ENCODE data around the gene SLC41A1. TPM values are rescaled to one million over a fixed set of nuclear protein-coding genes. Genes with fewer than 3 reads are reported as not detected.

The SLC41A1 gene
- total and polyA plus RNA-seq, 9 of the 15 experiments (the other 6 are each of a cell fraction or from before 2014, with no cell fraction given) = 4.1 to 29.3 (median 11.4) TPM

DNA sequence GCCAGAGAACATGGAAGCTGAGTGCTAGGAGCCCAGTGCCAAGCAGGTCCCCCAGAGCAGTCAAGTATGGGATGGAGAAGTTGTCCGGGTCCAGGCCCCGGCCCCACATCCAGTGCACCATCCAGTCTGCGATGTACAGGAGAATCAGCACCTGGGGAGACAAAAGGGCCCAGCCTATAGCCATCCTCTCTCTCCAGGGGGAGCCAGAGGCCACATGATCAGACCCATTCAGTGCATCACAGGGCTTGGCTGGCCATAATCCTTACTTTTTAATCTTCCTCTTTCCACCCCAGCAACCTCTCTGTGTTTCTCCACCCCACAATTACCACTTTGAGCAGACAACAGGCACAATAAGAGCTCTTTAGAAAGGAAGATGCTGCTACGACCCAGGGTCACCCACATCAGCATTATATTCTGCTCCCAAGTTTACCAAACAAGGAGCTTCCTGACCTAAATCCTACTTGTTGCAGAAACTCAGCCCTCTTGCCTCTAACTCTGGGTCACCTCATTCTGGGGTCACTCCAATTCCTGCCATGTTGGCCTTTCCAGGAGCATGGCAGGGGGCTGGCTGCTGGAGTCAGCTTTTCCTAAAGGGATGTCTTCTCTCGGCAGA lies 21.3 kb downstream of the SLC41A1 start (continued):
- TF ChIP-seq, protein P1, sequence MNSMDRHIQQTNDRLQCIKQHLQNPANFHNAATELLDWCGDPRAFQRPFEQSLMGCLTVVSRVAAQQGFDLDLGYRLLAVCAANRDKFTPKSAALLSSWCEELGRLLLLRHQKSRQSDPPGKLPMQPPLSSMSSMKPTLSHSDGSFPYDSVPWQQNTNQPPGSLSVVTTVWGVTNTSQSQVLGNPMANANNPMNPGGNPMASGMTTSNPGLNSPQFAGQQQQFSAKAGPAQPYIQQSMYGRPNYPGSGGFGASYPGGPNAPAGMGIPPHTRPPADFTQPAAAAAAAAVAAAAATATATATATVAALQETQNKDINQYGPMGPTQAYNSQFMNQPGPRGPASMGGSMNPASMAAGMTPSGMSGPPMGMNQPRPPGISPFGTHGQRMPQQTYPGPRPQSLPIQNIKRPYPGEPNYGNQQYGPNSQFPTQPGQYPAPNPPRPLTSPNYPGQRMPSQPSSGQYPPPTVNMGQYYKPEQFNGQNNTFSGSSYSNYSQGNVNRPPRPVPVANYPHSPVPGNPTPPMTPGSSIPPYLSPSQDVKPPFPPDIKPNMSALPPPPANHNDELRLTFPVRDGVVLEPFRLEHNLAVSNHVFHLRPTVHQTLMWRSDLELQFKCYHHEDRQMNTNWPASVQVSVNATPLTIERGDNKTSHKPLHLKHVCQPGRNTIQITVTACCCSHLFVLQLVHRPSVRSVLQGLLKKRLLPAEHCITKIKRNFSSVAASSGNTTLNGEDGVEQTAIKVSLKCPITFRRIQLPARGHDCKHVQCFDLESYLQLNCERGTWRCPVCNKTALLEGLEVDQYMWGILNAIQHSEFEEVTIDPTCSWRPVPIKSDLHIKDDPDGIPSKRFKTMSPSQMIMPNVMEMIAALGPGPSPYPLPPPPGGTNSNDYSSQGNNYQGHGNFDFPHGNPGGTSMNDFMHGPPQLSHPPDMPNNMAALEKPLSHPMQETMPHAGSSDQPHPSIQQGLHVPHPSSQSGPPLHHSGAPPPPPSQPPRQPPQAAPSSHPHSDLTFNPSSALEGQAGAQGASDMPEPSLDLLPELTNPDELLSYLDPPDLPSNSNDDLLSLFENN (IDR thresholded peaks at IDR 0.05; ENCODE audit: low read depth in 2 of 2, low read length in 2 of 2) = peak in 1 of 2 experiments; percentile 66; a peak in 1 of 4 replicates
- TF ChIP-seq NRF1 (conservative IDR thresholded peaks at IDR 0.05 in 1 of 2, IDR thresholded peaks at IDR 0.05 in 1 of 2) (no peak), NFIX (CRISPR knock-in tag; IDR thresholded peaks at IDR 0.05; ENCODE audit: low read depth) (0 out of 2 replicates have a peak, but pooled peaks have one; percentile 8), GABPB1 (CRISPR knock-in tag; IDR thresholded peaks at IDR 0.05) (no peak), ZBTB7A (IDR thresholded peaks at IDR 0.05; ENCODE audit: borderline replicate concordance, control insufficient read depth, low read depth, low read length) (no peak), ZNF232 (CRISPR knock-in tag; IDR thresholded peaks at IDR 0.05) (no peak), ZNF146 (CRISPR knock-in tag; IDR thresholded peaks at IDR 0.05; ENCODE audit: unreplicated experiment) (no peak), JUND (IDR thresholded peaks at IDR 0.05; ENCODE audit: borderline replicate concordance, low read depth, low read length) (peak; percentile 50), JUND (tag; IDR thresholded peaks at IDR 0.05; ENCODE audit: borderline replicate concordance, low read depth, low read length) (no peak), PHF20 (IDR thresholded peaks at IDR 0.05; ENCODE audit: partially characterized antibody) (no peak), MYNN (IDR thresholded peaks at IDR 0.05) (no peak), MYNN (CRISPR knock-in tag; IDR thresholded peaks at IDR 0.05) (no peak)
- TF ChIP-seq, protein P2, sequence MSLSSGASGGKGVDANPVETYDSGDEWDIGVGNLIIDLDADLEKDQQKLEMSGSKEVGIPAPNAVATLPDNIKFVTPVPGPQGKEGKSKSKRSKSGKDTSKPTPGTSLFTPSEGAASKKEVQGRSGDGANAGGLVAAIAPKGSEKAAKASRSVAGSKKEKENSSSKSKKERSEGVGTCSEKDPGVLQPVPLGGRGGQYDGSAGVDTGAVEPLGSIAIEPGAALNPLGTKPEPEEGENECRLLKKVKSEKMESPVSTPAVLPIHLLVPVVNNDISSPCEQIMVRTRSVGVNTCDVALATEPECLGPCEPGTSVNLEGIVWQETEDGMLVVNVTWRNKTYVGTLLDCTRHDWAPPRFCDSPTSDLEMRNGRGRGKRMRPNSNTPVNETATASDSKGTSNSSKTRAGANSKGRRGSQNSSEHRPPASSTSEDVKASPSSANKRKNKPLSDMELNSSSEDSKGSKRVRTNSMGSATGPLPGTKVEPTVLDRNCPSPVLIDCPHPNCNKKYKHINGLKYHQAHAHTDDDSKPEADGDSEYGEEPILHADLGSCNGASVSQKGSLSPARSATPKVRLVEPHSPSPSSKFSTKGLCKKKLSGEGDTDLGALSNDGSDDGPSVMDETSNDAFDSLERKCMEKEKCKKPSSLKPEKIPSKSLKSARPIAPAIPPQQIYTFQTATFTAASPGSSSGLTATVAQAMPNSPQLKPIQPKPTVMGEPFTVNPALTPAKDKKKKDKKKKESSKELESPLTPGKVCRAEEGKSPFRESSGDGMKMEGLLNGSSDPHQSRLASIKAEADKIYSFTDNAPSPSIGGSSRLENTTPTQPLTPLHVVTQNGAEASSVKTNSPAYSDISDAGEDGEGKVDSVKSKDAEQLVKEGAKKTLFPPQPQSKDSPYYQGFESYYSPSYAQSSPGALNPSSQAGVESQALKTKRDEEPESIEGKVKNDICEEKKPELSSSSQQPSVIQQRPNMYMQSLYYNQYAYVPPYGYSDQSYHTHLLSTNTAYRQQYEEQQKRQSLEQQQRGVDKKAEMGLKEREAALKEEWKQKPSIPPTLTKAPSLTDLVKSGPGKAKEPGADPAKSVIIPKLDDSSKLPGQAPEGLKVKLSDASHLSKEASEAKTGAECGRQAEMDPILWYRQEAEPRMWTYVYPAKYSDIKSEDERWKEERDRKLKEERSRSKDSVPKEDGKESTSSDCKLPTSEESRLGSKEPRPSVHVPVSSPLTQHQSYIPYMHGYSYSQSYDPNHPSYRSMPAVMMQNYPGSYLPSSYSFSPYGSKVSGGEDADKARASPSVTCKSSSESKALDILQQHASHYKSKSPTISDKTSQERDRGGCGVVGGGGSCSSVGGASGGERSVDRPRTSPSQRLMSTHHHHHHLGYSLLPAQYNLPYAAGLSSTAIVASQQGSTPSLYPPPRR (CRISPR knock-in tag; IDR thresholded peaks at IDR 0.05; ENCODE audit: borderline replicate concordance) = no peak
- TF ChIP-seq, protein P3, sequence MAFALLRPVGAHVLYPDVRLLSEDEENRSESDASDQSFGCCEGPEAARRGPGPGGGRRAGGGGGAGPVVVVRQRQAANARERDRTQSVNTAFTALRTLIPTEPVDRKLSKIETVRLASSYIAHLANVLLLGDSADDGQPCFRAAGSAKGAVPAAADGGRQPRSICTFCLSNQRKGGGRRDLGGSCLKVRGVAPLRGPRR (CRISPR knock-in tag; IDR thresholded peaks at IDR 0.05) = no peak
- TF ChIP-seq, protein P4, sequence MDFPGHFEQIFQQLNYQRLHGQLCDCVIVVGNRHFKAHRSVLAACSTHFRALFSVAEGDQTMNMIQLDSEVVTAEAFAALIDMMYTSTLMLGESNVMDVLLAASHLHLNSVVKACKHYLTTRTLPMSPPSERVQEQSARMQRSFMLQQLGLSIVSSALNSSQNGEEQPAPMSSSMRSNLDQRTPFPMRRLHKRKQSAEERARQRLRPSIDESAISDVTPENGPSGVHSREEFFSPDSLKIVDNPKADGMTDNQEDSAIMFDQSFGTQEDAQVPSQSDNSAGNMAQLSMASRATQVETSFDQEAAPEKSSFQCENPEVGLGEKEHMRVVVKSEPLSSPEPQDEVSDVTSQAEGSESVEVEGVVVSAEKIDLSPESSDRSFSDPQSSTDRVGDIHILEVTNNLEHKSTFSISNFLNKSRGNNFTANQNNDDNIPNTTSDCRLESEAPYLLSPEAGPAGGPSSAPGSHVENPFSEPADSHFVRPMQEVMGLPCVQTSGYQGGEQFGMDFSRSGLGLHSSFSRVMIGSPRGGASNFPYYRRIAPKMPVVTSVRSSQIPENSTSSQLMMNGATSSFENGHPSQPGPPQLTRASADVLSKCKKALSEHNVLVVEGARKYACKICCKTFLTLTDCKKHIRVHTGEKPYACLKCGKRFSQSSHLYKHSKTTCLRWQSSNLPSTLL (IDR thresholded peaks at IDR 0.05) = no peak
- TF ChIP-seq, protein P5, sequence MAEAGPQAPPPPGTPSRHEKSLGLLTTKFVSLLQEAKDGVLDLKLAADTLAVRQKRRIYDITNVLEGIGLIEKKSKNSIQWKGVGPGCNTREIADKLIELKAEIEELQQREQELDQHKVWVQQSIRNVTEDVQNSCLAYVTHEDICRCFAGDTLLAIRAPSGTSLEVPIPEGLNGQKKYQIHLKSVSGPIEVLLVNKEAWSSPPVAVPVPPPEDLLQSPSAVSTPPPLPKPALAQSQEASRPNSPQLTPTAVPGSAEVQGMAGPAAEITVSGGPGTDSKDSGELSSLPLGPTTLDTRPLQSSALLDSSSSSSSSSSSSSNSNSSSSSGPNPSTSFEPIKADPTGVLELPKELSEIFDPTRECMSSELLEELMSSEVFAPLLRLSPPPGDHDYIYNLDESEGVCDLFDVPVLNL (CRISPR knock-in tag; IDR thresholded peaks at IDR 0.05; ENCODE audit: low read depth) = no peak

All from K562 (cell line).